Chondrocyte (in vitro differentiated cells): ENCODE results near the gene HDAC9. TPM values are rescaled to one million over a fixed set of nuclear protein-coding genes. Genes with fewer than 3 reads are reported as not detected.
"Not testable (repeated sequence)": the region's sequence is repeated elsewhere in the genome, so short reads cannot be mapped to it uniquely, and the experiment has no call there.

Experiments used
- DNase-seq: peaks from one replicate; pipeline ENCODE4 v3.0.0; 2021; ENCODE audit warnings: mixed read lengths, low spot score
- H3K27ac Mint-ChIP-seq: one replicate; pipeline ENCODE4 v1.8.0; 2021; ENCODE audit warnings: mild to moderate bottlenecking, moderate library complexity, mixed read lengths; ENCODE audit not compliant: unreplicated experiment
- H3K27me3 Mint-ChIP-seq: 2 replicates; pipeline ENCODE4 v1.8.0; 2021; ENCODE audit warnings: low read depth, mixed read lengths
- H3K36me3 Mint-ChIP-seq: 2 replicates; pipeline ENCODE4 v1.8.0; 2021; ENCODE audit warnings: low read depth, mixed read lengths
- H3K4me1 Mint-ChIP-seq: 2 replicates; pipeline ENCODE4 v1.8.0; 2021; ENCODE audit warnings: low read depth, mild to moderate bottlenecking, mixed read lengths
- H3K4me3 Mint-ChIP-seq: one replicate; pipeline ENCODE4 v1.8.0; 2021; ENCODE audit warnings: mild to moderate bottlenecking, moderate library complexity, mixed read lengths; ENCODE audit not compliant: unreplicated experiment
- H3K9me3 Mint-ChIP-seq: 2 replicates; pipeline ENCODE4 v1.8.0; 2021; ENCODE audit warnings: low read depth, mixed read lengths
- CTCF ChIP-seq: fragments of 200-600 bp; sonication (generic); IDR thresholded peaks from 2 replicates; pipeline ENCODE4 v1.5.0; 2021; ENCODE audit warnings: antibody characterized with exemption, mild to moderate bottlenecking, moderate library complexity
- total RNA-seq: library from RNA; stranded (reverse); gene quantifications from 3 replicates; pipeline ENCODE4 v1.2.1, GENCODE V29; 2021

Gene HDAC9
- total RNA-seq, 1 donor from 2014 or later, result 5.9 TPM

GRCh38 chr7:18727115-18727870 lies 231.7 kb downstream of the HDAC9 start:
- no peak overlapping the region for H3K4me3 Mint-ChIP-seq
- no peaks in the 10 kb centered on the region for H3K4me1 Mint-ChIP-seq
- no peak for DNase-seq
- TF ChIP-seq CTCF, result no peak
- no peaks in the 10 kb centered on the region for H3K27me3 Mint-ChIP-seq
- H3K36me3 Mint-ChIP-seq, result no peaks in the 10 kb centered on the region
- H3K9me3 Mint-ChIP-seq, result no peaks in the 10 kb centered on the region
- H3K27ac Mint-ChIP-seq, result no peak overlapping the region

GRCh38 chr7:18736012-18736411 lies 240.5 kb downstream of the HDAC9 start:
- peaks cover 17% of the 10 kb centered on the region for H3K9me3 Mint-ChIP-seq
- H3K36me3 Mint-ChIP-seq, H3K4me3 Mint-ChIP-seq, DNase-seq, H3K27me3 Mint-ChIP-seq, H3K4me1 Mint-ChIP-seq, H3K27ac Mint-ChIP-seq: not testable (repeated sequence)

- no peak overlapping the region for H3K4me3 Mint-ChIP-seq
- no peaks in the 10 kb centered on the region for H3K4me1 Mint-ChIP-seq
- TF ChIP-seq CTCF, result no peak
- no peak for DNase-seq
- H3K27me3 Mint-ChIP-seq, result no peaks in the 10 kb centered on the region
- H3K9me3 Mint-ChIP-seq, result peaks cover 10% of the 10 kb centered on the region
- peaks cover under 1% of the 10 kb centered on the region for H3K36me3 Mint-ChIP-seq
- H3K27ac Mint-ChIP-seq, result no peak overlapping the region
Measured at GRCh38 chr7:18740579-18740988, 245.0 kb downstream of the HDAC9 start.

- Mint-ChIP-seq H3K36me3 (no peaks in the 10 kb centered on the region), H3K9me3 (no peaks in the 10 kb centered on the region), H3K4me1 (peaks cover 24% of the 10 kb centered on the region), H3K4me3 (no peak overlapping the region), H3K27me3 (no peaks in the 10 kb centered on the region), H3K27ac (peak overlapping the region; percentile 24)
- no peak for TF ChIP-seq CTCF
- no peak for DNase-seq
Measured at GRCh38 chr7:18753972-18754610, 258.5 kb downstream of the HDAC9 start.

GRCh38 chr7:18754766-18755165 lies 259.2 kb downstream of the HDAC9 start:
- no peak overlapping the region for H3K4me3 Mint-ChIP-seq
- H3K9me3 Mint-ChIP-seq, result no peaks in the 10 kb centered on the region
- DNase-seq, result no peak
- peaks cover 24% of the 10 kb centered on the region for H3K4me1 Mint-ChIP-seq
- H3K36me3 Mint-ChIP-seq, result no peaks in the 10 kb centered on the region
- no peaks in the 10 kb centered on the region for H3K27me3 Mint-ChIP-seq
- peak; percentile 67 for TF ChIP-seq CTCF
- peak overlapping the region; percentile 4 for H3K27ac Mint-ChIP-seq
